WTC11 (cell line): ENCODE measurements around the gene PCDH7.

Source experiments
- HMGXB4 ChIP-seq: sonication (generic); formaldehyde crosslinking; IDR thresholded peaks from 2 replicates; pipeline ENCODE4 v1.8.1; 2023; ENCODE audit warnings: mild to moderate bottlenecking, moderate library complexity, missing genetic modification reagents
- MAX ChIP-seq: sonication (generic); formaldehyde crosslinking; IDR thresholded peaks from 2 replicates; pipeline ENCODE4 v1.8.0; 2022; ENCODE audit warnings: mild to moderate bottlenecking, missing genetic modification reagents
- NR2C2 ChIP-seq: sonication (generic); formaldehyde crosslinking; IDR thresholded peaks from 2 replicates; pipeline ENCODE4 v1.8.0; 2022; ENCODE audit warnings: mild to moderate bottlenecking, missing genetic modification reagents
- TEAD4 ChIP-seq: sonication (generic); formaldehyde crosslinking; IDR thresholded peaks from 2 replicates; pipeline ENCODE4 v1.8.0; 2022; ENCODE audit warnings: mild to moderate bottlenecking, missing genetic modification reagents
- TF ChIP-seq, protein P1 (sequence below): fragments of 200-600 bp; IDR thresholded peaks from 2 replicates; pipeline ENCODE4 v1.8.0; 2022; ENCODE audit warnings: antibody characterized with exemption

DNA sequence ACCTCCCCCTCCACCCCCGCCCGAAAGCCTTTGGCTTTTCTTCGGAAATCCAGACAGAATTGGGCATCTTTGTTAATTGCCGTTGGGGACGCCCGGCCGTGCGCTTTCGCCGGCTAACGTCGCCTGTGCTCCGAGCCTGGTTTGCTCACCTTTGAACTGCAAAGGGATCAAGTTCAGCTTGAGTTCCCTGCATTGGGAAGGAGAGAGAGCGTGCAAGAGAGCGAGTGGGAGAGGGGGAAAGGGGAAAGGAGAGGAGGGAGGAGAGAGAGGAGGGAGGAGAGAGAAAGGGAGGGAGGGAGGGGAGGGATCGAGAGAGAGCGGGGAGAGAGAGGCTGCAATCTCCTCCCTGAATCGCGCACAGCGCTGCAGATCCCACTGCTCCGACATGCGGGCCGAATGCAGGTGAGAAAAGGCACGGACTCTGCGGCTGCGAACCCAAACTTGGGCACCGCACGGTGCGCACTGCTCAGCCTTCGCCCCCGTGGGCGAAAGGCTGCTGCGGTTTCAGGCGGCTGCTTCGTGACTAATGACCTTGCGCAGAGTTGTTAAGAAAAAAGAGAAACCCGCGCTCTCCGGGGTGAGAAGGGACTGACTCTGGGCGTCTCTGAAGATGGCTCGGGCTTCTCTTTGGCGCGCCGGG, at the start of gene PCDH7:
- TF ChIP-seq NR2C2 (CRISPR knock-in tag) (no peak), TEAD4 (CRISPR knock-in tag) (no peak), MAX (CRISPR knock-in tag) (peak; percentile 29; the same call in 1 of the 2 replicates), HMGXB4 (CRISPR knock-in tag) (peak; percentile 64; the same call in 1 of the 2 replicates)
- TF ChIP-seq, protein P1, sequence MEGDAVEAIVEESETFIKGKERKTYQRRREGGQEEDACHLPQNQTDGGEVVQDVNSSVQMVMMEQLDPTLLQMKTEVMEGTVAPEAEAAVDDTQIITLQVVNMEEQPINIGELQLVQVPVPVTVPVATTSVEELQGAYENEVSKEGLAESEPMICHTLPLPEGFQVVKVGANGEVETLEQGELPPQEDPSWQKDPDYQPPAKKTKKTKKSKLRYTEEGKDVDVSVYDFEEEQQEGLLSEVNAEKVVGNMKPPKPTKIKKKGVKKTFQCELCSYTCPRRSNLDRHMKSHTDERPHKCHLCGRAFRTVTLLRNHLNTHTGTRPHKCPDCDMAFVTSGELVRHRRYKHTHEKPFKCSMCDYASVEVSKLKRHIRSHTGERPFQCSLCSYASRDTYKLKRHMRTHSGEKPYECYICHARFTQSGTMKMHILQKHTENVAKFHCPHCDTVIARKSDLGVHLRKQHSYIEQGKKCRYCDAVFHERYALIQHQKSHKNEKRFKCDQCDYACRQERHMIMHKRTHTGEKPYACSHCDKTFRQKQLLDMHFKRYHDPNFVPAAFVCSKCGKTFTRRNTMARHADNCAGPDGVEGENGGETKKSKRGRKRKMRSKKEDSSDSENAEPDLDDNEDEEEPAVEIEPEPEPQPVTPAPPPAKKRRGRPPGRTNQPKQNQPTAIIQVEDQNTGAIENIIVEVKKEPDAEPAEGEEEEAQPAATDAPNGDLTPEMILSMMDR, result no peak
